HEK293T (cell line): ENCODE data around the gene ATAD3C.
A peak's percentile ranks its signal among the peaks of the same experiment; 100 is the strongest.

Experiments used
- CTCF ChIA-PET: fragments of 350-600 bp; formaldehyde crosslinking; extraction: SDS; loops from one replicate; lab custom pipeline; 2021; ENCODE audit warnings: antibody characterized with exemption, inconsistent platforms; lab: Yijun Ruan, JAX
- POLR2A ChIA-PET: fragments of 350-600 bp; formaldehyde crosslinking; extraction: SDS; loops from one replicate; lab custom pipeline; 2020; ENCODE audit warnings: antibody characterized with exemption, inconsistent platforms; lab: Yijun Ruan, JAX
- DNase-seq: peaks from one replicate; pipeline ENCODE4 v3.0.0; 2012; ENCODE audit warnings: mixed read lengths; ENCODE audit errors: extremely low spot score
- ARNT ChIP-seq: fragments of 450-650 bp; IDR thresholded peaks from 2 replicates; pipeline ENCODE4 v1.6.1; 2017; ENCODE audit warnings: mild to moderate bottlenecking
- BHLHE40 ChIP-seq: fragments of 450-650 bp; IDR thresholded peaks from 2 replicates; pipeline ENCODE4 v1.6.1; 2016; ENCODE audit warnings: mild to moderate bottlenecking, moderate library complexity, borderline replicate concordance
- CTBP1 ChIP-seq: fragments of 450-650 bp; IDR thresholded peaks from 2 replicates; pipeline ENCODE4 v1.6.1; 2016; ENCODE audit warnings: borderline replicate concordance
- ELF4 ChIP-seq: fragments of 450-650 bp; IDR thresholded peaks from 2 replicates; pipeline ENCODE4 v1.6.1; 2017; ENCODE audit warnings: antibody characterized with exemption
- FOXA1 ChIP-seq: fragments of 450-650 bp; IDR thresholded peaks from 2 replicates; pipeline ENCODE4 v1.6.1; 2016; ENCODE audit warnings: mild to moderate bottlenecking
- FOXK2 ChIP-seq: fragments of 450-650 bp; IDR thresholded peaks from 2 replicates; pipeline ENCODE4 v1.6.1; 2016; ENCODE audit warnings: mild to moderate bottlenecking
- FOXM1 ChIP-seq: fragments of 450-650 bp; IDR thresholded peaks from 2 replicates; pipeline ENCODE4 v1.6.1; 2017; ENCODE audit warnings: mild to moderate bottlenecking, borderline replicate concordance
- HDGF ChIP-seq: fragments of 450-650 bp; IDR thresholded peaks from 2 replicates; pipeline ENCODE4 v1.6.1; 2017; ENCODE audit warnings: antibody characterized with exemption, borderline replicate concordance
- L3MBTL2 ChIP-seq: fragments of 450-650 bp; conservative IDR thresholded peaks from 2 replicates; pipeline ENCODE4 v1.6.1; 2016; ENCODE audit warnings: mild to moderate bottlenecking
- LEF1 ChIP-seq: fragments of 450-650 bp; IDR thresholded peaks from 2 replicates; pipeline ENCODE4 v1.6.1; 2017; ENCODE audit warnings: mild to moderate bottlenecking, borderline replicate concordance
- NFRKB ChIP-seq: fragments of 450-650 bp; IDR thresholded peaks from 2 replicates; pipeline ENCODE4 v1.6.1; 2016; ENCODE audit warnings: mild to moderate bottlenecking, moderate library complexity
- PKNOX1 ChIP-seq: fragments of 450-650 bp; IDR thresholded peaks from 2 replicates; pipeline ENCODE4 v1.6.1; 2016
- SP1 ChIP-seq: fragments of 450-650 bp; IDR thresholded peaks from 2 replicates; pipeline ENCODE4 v1.6.1; 2017
- SUZ12 ChIP-seq: fragments of 450-650 bp; IDR thresholded peaks from 2 replicates; pipeline ENCODE4 v1.6.1; 2016; ENCODE audit warnings: mild to moderate bottlenecking
- TARDBP ChIP-seq: fragments of 450-650 bp; IDR thresholded peaks from 2 replicates; pipeline ENCODE4 v1.6.1; 2016
- ZNF384 ChIP-seq: fragments of 450-650 bp; IDR thresholded peaks from 2 replicates; pipeline ENCODE4 v1.6.1; 2016

ATAD3C gene

GRCh38 chr1:1422465-1423244, 26.8 kb upstream of the ATAD3C start:
- TF ChIP-seq TARDBP, result no peak
- no peak for TF ChIP-seq BHLHE40
- no peak for TF ChIP-seq NFRKB
- no peak for TF ChIP-seq FOXK2
- no peak for TF ChIP-seq SUZ12
- TF ChIP-seq ELF4, result no peak
- TF ChIP-seq ZNF384, result no peak
- TF ChIP-seq ARNT, result no peak
- TF ChIP-seq PKNOX1, result no peak
- TF ChIP-seq SP1, result no peak
- TF ChIP-seq FOXM1, result no peak
- no peak for TF ChIP-seq L3MBTL2
- no peak for TF ChIP-seq HDGF
- TF ChIP-seq FOXA1, result no peak
- POLR2A ChIA-PET, result interaction anchor here (1.1 kb wide), 1 partner anchor 23 kb away, joined by 3 read pairs; the partner anchor contains the start of gene CCNL2
- CTCF ChIA-PET, result no interaction called here
- no peak for DNase-seq

- CTCF ChIA-PET, result no interaction called here
- DNase-seq, result no peak
- POLR2A ChIA-PET, result no interaction called here
- TF ChIP-seq TARDBP (no peak), PKNOX1 (no peak), CTBP1 (no peak), FOXM1 (no peak), FOXA1 (no peak), HDGF (no peak), ARNT (no peak), BHLHE40 (no peak), ZNF384 (no peak), SP1 (no peak), L3MBTL2 (no peak), LEF1 (no peak), ELF4 (no peak), SUZ12 (no peak), NFRKB (no peak), FOXK2 (no peak)
Measured at GRCh38 chr1:1423245-1423597, 26.3 kb upstream of the ATAD3C start.

GRCh38 chr1:1424707-1425106, 24.8 kb upstream of the ATAD3C start:
- ChIA-PET CTCF (no interaction called here), POLR2A (interaction anchor here (1.0 to 1.3 kb wide), 3 partner anchors 13 to 17 kb away, joined by 3 to 7 read pairs (median 3); no protein-coding TSS in a partner anchor)
- DNase-seq, result no peak
- TF ChIP-seq LEF1, result no peak
- TF ChIP-seq PKNOX1, result peak; percentile 37; the same call in 1 of the 2 replicates

- ChIA-PET POLR2A (interaction anchor here (1.0 to 1.3 kb wide), 2 partner anchors 12 to 18 kb away, joined by 3 to 6 read pairs; partner anchors contain the start of gene MRPL20), CTCF (interaction anchor here (0.6 kb wide), 1 partner anchor 9 kb away, joined by 3 read pairs; no protein-coding TSS in a partner anchor)
- TF ChIP-seq BHLHE40 (no peak), HDGF (no peak), FOXK2 (no peak), ELF4 (no peak), SP1 (no peak), NFRKB (no peak), SUZ12 (no peak), CTBP1 (no peak)
- no peak for DNase-seq
Measured at GRCh38 chr1:1425426-1425752, 24.1 kb upstream of the ATAD3C start.

GRCh38 chr1:1425753-1426495, 23.6 kb upstream of the ATAD3C start:
- CTCF ChIA-PET, result interaction anchor here (0.6 kb wide), 1 partner anchor 10 kb away, joined by 3 read pairs; no protein-coding TSS in a partner anchor
- no peak for DNase-seq
- TF ChIP-seq ELF4, result no peak
- no peak for TF ChIP-seq CTBP1
- TF ChIP-seq L3MBTL2, result no peak
- TF ChIP-seq LEF1, result no peak
- no peak for TF ChIP-seq HDGF
- TF ChIP-seq FOXK2, result no peak
- no peak for TF ChIP-seq FOXA1
- no peak for TF ChIP-seq SUZ12
- no peak for TF ChIP-seq ARNT
- TF ChIP-seq BHLHE40, result no peak
- no peak for TF ChIP-seq TARDBP
- TF ChIP-seq ZNF384, result no peak
- no peak for TF ChIP-seq NFRKB
- no peak for TF ChIP-seq FOXM1
- POLR2A ChIA-PET, result interaction anchor here (1.3 kb wide), 1 partner anchor 18 kb away, joined by 6 read pairs; the partner anchor contains the start of gene MRPL20

GRCh38 chr1:1426496-1427105, 22.9 kb upstream of the ATAD3C start:
- POLR2A ChIA-PET, result interaction anchor here (1.3 kb wide), 1 partner anchor 19 kb away, joined by 6 read pairs; the partner anchor contains the start of gene MRPL20
- no peak for TF ChIP-seq ZNF384
- no peak for TF ChIP-seq FOXA1
- no peak for TF ChIP-seq ELF4
- TF ChIP-seq ARNT, result no peak
- no peak for TF ChIP-seq TARDBP
- no peak for TF ChIP-seq PKNOX1
- TF ChIP-seq FOXM1, result no peak
- no peak for TF ChIP-seq HDGF
- no peak for TF ChIP-seq NFRKB
- TF ChIP-seq CTBP1, result no peak
- no peak for TF ChIP-seq L3MBTL2
- TF ChIP-seq LEF1, result no peak
- no peak for TF ChIP-seq SUZ12
- no peak for TF ChIP-seq SP1
- no peak for TF ChIP-seq FOXK2
- no peak for TF ChIP-seq BHLHE40
- CTCF ChIA-PET, result no interaction called here
- peak; percentile 10 for DNase-seq
